ENCODE data around the gene CHST2. TPM values are rescaled to one million over a fixed set of nuclear protein-coding genes. Genes with fewer than 3 reads are reported as not detected.

Gene CHST2
- polyA plus RNA-seq, 4 donors = 0.81 to 3.4 (median 2.2) TPM; not detected in 1

GRCh38 chr3:143171141-143171980, 51.8 kb downstream of the CHST2 start:
- Histone ChIP-seq H3K9me3 (ENCODE audit: control insufficient read depth in 2 of 2, insufficient read depth in 1 of 2, low read depth in 1 of 2, low read length in 1 of 2) (no peaks in the 10 kb centered on the region), H3K36me3 (ENCODE audit: control insufficient read depth in 3 of 3, insufficient read depth in 2 of 3, low read depth in 1 of 3, low read length in 3 of 3) (no peaks in the 10 kb centered on the region), H3K4me1 (ENCODE audit: control insufficient read depth in 3 of 3, insufficient read depth in 2 of 3, low read depth in 1 of 3, low read length in 2 of 3) (peaks cover 0 to 4% (median 0%) of the 10 kb centered on the region in 3 donors), H3K4me3 (ENCODE audit: low read depth in 1 of 3, low read length in 3 of 3) (no peak overlapping the region), H3K27ac (ENCODE audit: low read depth in 1 of 3, low read length in 2 of 3) (peak overlapping the region in 2 of 3 donors; percentile 42 to 54), H3K27me3 (ENCODE audit: control insufficient read depth in 3 of 3, insufficient read depth in 3 of 3, low read length in 3 of 3) (no peaks in the 10 kb centered on the region)
- no peak for FAIRE-seq
- DNase-seq = peak in 1 of 2 donors; percentile 50
- WGBS, 3 donors = 47 to 68% (median 67%) methylated on average over 3 of the region's 3 CpGs

- Histone ChIP-seq H3K27ac (ENCODE audit: low read depth in 1 of 3, low read length in 2 of 3) (peak overlapping the region in 2 of 3 donors; percentile 15 to 24), H3K4me3 (ENCODE audit: low read depth in 1 of 3, low read length in 3 of 3) (no peak overlapping the region), H3K36me3 (ENCODE audit: control insufficient read depth in 3 of 3, insufficient read depth in 2 of 3, low read depth in 1 of 3, low read length in 3 of 3) (no peaks in the 10 kb centered on the region), H3K4me1 (ENCODE audit: control insufficient read depth in 3 of 3, insufficient read depth in 2 of 3, low read depth in 1 of 3, low read length in 2 of 3) (peaks cover 0 to 4% (median 0%) of the 10 kb centered on the region in 3 donors), H3K27me3 (ENCODE audit: control insufficient read depth in 3 of 3, insufficient read depth in 3 of 3, low read length in 3 of 3) (no peaks in the 10 kb centered on the region), H3K9me3 (ENCODE audit: control insufficient read depth in 2 of 2, insufficient read depth in 1 of 2, low read depth in 1 of 2, low read length in 1 of 2) (no peaks in the 10 kb centered on the region)
- DNase-seq (no peak), FAIRE-seq (no peak)
- 82 to 88% (median 84%) methylated on average over 5 of the region's 5 CpGs for WGBS, 3 donors
These were observed 52.7 kb downstream of the CHST2 start for GRCh38 chr3:143172062-143172794.

GRCh38 chr3:143172795-143173145, 53.2 kb downstream of the CHST2 start:
- Histone ChIP-seq H3K4me3 (ENCODE audit: low read depth in 1 of 3, low read length in 3 of 3) (no peak overlapping the region), H3K36me3 (ENCODE audit: control insufficient read depth in 3 of 3, insufficient read depth in 2 of 3, low read depth in 1 of 3, low read length in 3 of 3) (no peaks in the 10 kb centered on the region), H3K27ac (ENCODE audit: low read depth in 1 of 3, low read length in 2 of 3) (no peak overlapping the region), H3K4me1 (ENCODE audit: control insufficient read depth in 3 of 3, insufficient read depth in 2 of 3, low read depth in 1 of 3, low read length in 2 of 3) (peaks cover 0 to 4% (median 0%) of the 10 kb centered on the region in 3 donors), H3K9me3 (ENCODE audit: control insufficient read depth in 2 of 2, insufficient read depth in 1 of 2, low read depth in 1 of 2, low read length in 1 of 2) (no peaks in the 10 kb centered on the region), H3K27me3 (ENCODE audit: control insufficient read depth in 3 of 3, insufficient read depth in 3 of 3, low read length in 3 of 3) (no peaks in the 10 kb centered on the region)
- 51 to 67% (median 63%) methylated on average over 2 of the region's 2 CpGs for WGBS, 3 donors
- no peak for DNase-seq
- FAIRE-seq = no peak

GRCh38 chr3:143173242-143173641, 53.7 kb downstream of the CHST2 start:
- FAIRE-seq (no peak), DNase-seq (no peak)
- WGBS, 3 donors = 64 to 89% (median 80%) methylated on average over 1 of the region's 1 CpG
- Histone ChIP-seq H3K27ac (ENCODE audit: low read depth in 1 of 3, low read length in 2 of 3) (no peak overlapping the region), H3K36me3 (ENCODE audit: control insufficient read depth in 3 of 3, insufficient read depth in 2 of 3, low read depth in 1 of 3, low read length in 3 of 3) (no peaks in the 10 kb centered on the region), H3K4me1 (ENCODE audit: control insufficient read depth in 3 of 3, insufficient read depth in 2 of 3, low read depth in 1 of 3, low read length in 2 of 3) (peaks cover 0 to 4% (median 0%) of the 10 kb centered on the region in 3 donors), H3K27me3 (ENCODE audit: control insufficient read depth in 3 of 3, insufficient read depth in 3 of 3, low read length in 3 of 3) (no peaks in the 10 kb centered on the region), H3K9me3 (ENCODE audit: control insufficient read depth in 2 of 2, insufficient read depth in 1 of 2, low read depth in 1 of 2, low read length in 1 of 2) (no peaks in the 10 kb centered on the region), H3K4me3 (ENCODE audit: low read depth in 1 of 3, low read length in 3 of 3) (no peak overlapping the region)

Other genes with a start within 250 kb of the CHST2 start
- gene PCOLCE2, start 230.7 kb upstream of the CHST2 start, polyA plus RNA-seq = 1 to 10 TPM in 2 of 4 donors, under 1 TPM in 1, not detected in 1; 0.37 to 6.1 (median 2.2) TPM
- gene PAQR9, start 156.1 kb upstream of the CHST2 start, polyA plus RNA-seq = not detected
- 10 to 100 TPM; 20.0 to 92.0 (median 29.2) TPM for gene U2SURP, start 118.2 kb upstream of the CHST2 start, polyA plus RNA-seq